GM12892 (cell line): ENCODE data around the gene TMEM255B.

Source experiments
- POLR2A ChIP-seq: IDR thresholded peaks from 2 replicates; pipeline ENCODE4 v1.6.1; 2011; ENCODE audit warnings: low read depth, low read length, control low read depth
- POLR2AphosphoS5 ChIP-seq: IDR thresholded peaks from 2 replicates; pipeline ENCODE4 v1.6.1; 2011; ENCODE audit warnings: low read depth, low read length, control low read depth
- TAF1 ChIP-seq: IDR thresholded peaks from 2 replicates; pipeline ENCODE4 v1.6.1; 2011; ENCODE audit warnings: low read depth, mild to moderate bottlenecking, control low read depth, low read length, borderline replicate concordance

DNA sequence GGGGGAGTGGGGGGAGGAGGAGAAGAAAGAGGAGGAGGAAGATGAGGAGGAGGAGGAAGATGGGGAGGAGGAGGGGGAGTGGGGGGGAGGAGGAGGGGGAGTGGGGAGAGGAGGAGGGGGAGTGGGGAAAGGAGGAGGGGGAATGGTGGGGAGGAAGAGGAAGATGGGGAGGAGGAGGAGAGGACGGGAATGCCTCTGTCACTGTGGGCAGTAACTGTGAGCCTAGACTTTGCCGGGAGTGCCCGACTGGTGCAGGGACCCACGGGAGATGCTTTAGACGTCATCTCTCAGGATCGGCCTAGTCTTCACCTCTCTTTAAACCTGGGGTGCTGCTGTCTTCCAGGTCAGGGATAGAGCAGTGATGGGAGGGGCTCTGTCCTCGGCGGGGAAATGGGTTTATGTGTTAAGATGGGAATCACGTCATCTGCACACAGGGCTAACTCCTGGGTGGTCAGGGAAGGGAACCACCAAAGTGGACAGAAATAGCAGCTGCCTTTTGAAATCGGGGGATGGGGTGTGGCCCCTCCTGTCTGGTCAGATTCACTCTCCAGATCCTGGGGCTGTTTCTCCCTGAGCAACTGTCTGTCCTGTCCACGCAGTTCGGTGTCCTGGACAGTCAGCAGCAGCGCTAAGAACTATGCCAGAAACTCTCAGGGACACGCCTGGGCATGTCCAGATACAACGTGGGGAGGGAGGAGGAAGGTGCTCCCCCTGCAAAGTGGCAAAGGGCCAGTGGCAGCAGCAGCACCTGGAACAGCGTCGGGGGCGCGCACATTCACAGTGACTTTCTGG lies 77.9 kb downstream of the TMEM255B start:
- TF ChIP-seq POLR2A (no peak), POLR2AphosphoS5 (no peak), TAF1 (no peak)
